ENCODE measurements around the gene RERE. TPM values are rescaled to one million over a fixed set of nuclear protein-coding genes. Genes with fewer than 3 reads are reported as not detected.

The RERE gene
- polyA plus RNA-seq, 3 donors from 2014 or later = 3.8 to 5.9 (median 3.8) TPM

DNA sequence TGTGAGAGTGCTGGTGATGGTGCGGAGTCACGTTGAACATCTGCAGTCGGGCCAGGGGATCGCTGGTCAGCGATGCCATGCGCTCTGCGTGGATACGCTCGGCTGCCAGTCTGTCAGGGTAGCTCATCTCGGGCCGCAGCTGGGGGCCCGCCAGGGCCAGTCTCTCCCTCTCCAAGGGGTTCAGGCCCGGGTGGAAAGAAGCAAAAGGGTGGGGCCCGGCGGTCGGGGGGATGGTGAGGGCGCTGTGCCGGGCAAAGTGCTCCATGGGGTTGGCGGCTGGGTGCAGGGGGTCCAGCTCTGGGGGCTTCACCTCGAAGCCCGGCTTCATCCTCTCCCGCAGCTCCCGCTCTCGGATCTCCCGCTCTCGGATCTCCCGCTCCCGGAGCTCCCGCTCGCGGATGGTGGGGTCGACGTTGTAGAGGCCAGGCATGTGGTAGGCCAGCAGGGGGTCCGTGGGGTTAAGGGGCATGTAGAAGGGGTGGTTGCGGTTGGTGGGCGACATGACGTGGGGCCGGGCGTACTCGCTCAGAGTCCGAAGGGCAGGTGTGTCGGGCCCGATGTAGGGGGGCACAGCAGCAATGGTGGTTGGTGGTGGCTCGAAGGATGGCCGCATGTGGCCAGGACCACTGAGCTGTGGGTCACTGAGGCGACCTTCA, 459.1 kb downstream of the RERE start:
- H3K36me3 Mint-ChIP-seq = peaks cover 5 to 21% (median 8%) of the 10 kb centered on the region in 3 donors
- H3K4me3 Mint-ChIP-seq = no peak overlapping the region
- no peak for DNase-seq
- no peak overlapping the region for H3K27ac Mint-ChIP-seq
- no peaks in the 10 kb centered on the region for H3K4me1 Mint-ChIP-seq
- H3K27me3 Mint-ChIP-seq (ENCODE audit: low read depth in 3 of 3) = peaks cover 0 to 6% (median 4%) of the 10 kb centered on the region in 3 donors
- no peaks in the 10 kb centered on the region for H3K9me3 Mint-ChIP-seq

DNA sequence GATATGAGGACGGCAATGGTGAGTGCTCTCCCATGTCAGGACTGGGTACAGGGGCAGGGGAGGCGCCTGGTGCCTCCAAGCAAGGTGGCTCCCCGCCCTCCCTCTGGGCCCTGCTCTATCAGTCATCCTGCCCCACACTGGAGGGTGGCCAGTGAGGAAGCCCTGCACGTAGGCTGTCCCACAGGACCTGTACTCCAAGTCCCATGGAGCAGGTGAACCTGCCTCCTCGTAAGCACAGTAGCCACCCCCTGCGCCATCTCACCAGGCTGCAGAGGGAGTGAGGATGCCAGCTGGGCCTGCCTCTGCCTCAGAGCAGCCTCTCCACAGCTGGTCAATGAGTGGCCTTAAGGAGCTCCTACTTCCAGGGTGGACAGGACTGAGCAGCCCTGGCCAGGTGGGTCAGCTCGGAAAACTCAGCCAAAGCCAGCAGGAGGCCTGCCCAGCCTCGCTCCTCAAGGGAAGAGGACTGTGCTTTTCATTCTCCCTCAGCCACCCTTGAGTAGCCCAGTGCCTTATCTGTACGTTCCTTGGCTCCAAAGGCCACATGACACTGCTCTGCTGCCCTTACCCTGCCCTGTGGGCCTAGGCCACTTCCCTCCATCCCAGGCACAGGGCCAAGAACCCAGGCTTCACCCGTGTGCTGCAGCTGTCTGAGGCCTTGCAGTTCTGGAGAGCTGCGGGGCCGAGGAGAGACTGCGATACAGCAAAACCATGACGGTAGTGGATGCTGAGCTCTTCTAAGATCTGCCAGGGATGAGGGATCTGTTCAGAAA, 459.9 kb downstream of the RERE start:
- H3K4me1 Mint-ChIP-seq = no peaks in the 10 kb centered on the region
- H3K27me3 Mint-ChIP-seq (ENCODE audit: low read depth in 3 of 3) = peaks cover 0 to 6% (median 4%) of the 10 kb centered on the region in 3 donors
- no peak overlapping the region for H3K27ac Mint-ChIP-seq
- peaks cover 6 to 21% (median 8%) of the 10 kb centered on the region in 3 donors for H3K36me3 Mint-ChIP-seq
- no peak overlapping the region for H3K4me3 Mint-ChIP-seq
- no peaks in the 10 kb centered on the region for H3K9me3 Mint-ChIP-seq
- no peak for DNase-seq

DNA sequence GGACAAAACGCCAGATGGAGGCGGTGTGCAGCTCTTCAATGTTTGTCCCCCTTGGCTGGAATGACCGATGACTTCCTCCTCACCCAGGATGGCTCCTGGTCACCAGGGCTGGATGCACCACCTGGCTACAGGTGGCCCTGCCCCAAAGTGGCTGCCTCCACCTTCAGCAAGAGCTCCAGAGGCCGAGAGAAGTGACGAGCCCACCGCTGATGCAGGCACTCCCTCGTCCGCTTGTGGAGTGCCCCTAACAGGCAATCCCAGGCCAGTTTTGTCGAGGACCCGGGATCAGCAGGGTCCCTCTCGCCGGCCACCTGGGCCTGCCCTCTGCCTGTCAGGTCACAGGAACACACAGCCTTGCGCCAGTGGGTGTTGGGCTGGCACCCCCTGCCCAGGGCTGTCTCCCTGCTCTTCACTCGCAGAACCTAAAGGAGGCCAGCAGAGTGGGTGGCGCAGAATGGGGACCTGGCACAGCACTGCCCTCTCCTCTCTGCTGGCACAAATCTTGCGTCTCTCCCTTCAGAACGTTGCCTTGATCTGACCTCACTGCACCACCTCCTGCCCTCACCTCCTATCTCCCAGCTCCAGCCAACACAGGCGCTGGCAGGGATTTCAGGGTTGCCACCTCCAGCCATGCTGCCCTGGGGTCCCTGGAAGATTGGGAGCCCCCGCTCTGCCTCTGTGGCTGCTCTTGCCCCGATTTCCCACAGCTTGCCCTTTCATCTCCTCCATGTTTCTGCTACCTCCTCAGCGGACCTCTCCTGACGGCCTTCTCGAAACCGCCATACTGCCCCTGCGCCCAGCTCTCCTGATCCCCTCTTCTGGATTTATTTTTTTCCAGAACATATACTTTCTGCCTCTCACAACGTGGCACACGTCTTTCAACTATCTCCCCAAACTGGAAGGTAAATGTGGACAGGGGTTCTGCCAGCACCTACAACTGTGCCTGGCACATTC, 460.9 kb downstream of the RERE start:
- DNase-seq = no peak
- H3K4me1 Mint-ChIP-seq = no peaks in the 10 kb centered on the region
- no peaks in the 10 kb centered on the region for H3K9me3 Mint-ChIP-seq
- no peak overlapping the region for H3K4me3 Mint-ChIP-seq
- H3K27me3 Mint-ChIP-seq (ENCODE audit: low read depth in 3 of 3) = peaks cover 0 to 6% (median 4%) of the 10 kb centered on the region in 3 donors
- H3K27ac Mint-ChIP-seq = peak overlapping the region in 1 of 6 donors; percentile 10
- H3K36me3 Mint-ChIP-seq = peaks cover 3 to 17% (median 8%) of the 10 kb centered on the region in 3 donors

DNA sequence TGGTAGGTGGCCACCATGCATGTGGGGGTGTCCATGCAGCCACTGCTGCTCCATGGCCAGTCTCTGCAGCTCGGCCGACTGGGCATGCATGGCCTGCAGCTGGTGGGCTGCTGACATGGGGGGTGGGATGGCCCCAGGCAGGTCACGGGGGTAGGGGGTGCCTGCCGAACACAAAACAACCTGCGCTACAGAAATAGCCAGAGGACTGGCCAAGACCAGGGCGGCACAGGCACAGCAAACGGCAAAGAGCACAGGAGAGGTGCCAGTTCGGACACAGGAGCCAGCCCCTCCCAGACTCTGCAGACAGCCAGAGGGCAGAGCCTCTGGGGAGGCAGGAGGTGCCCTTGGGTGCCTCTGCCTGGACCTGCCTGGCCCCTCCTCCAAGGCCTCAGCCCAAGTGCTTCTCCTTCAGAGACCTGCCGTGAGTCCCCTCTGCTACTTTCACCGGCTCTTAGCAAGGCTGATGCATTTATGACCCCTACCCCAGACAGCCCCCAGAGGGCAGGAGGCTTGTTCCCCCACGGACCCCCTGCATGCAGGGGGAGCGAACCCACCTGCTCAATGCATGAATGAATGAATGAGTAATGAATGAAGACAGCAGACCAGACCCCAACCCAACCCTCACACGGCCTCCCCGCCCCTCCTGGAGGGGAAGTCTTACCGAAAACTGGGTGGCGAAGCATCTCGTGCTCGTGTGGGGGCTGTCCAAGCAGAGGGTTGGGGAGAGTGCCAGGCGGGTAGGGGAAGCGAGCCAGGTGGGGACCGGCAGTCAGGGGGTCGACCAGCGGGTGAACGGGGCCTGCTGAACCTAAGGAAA, 461.8 kb downstream of the RERE start:
- Mint-ChIP-seq H3K4me1 (no peaks in the 10 kb centered on the region), H3K36me3 (peaks cover 3 to 17% (median 8%) of the 10 kb centered on the region in 3 donors), H3K9me3 (no peaks in the 10 kb centered on the region), H3K27ac (no peak overlapping the region), H3K27me3 (ENCODE audit: low read depth in 3 of 3) (peaks cover 1 to 6% (median 4%) of the 10 kb centered on the region in 3 donors), H3K4me3 (no peak overlapping the region)
- DNase-seq = no peak

DNA sequence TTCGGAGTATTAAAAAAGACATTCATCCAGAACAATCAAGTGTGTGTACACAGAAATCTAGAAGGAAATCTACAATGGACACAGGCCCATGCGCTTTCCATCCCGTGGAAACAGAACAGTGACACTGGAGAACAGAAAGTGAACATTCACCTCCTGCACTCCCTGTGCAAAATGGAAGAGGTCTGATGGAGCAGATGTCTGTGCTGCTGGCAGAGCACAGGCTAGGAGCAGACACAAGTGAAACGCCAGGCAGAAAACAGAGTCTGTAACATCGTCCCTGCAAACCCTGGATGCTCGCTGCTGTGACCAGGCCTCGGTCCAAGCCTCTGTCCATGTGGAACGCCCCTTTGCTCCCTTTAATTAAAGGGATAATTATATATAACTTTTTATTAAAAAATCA, 463.4 kb downstream of the RERE start:
- peaks cover 3 to 17% (median 8%) of the 10 kb centered on the region in 3 donors for H3K36me3 Mint-ChIP-seq
- H3K27ac Mint-ChIP-seq = no peak overlapping the region
- H3K27me3 Mint-ChIP-seq (ENCODE audit: low read depth in 3 of 3) = peaks cover 2 to 5% (median 3%) of the 10 kb centered on the region in 3 donors
- no peak for DNase-seq
- H3K9me3 Mint-ChIP-seq = no peaks in the 10 kb centered on the region
- no peaks in the 10 kb centered on the region for H3K4me1 Mint-ChIP-seq
- H3K4me3 Mint-ChIP-seq = no peak overlapping the region

DNA sequence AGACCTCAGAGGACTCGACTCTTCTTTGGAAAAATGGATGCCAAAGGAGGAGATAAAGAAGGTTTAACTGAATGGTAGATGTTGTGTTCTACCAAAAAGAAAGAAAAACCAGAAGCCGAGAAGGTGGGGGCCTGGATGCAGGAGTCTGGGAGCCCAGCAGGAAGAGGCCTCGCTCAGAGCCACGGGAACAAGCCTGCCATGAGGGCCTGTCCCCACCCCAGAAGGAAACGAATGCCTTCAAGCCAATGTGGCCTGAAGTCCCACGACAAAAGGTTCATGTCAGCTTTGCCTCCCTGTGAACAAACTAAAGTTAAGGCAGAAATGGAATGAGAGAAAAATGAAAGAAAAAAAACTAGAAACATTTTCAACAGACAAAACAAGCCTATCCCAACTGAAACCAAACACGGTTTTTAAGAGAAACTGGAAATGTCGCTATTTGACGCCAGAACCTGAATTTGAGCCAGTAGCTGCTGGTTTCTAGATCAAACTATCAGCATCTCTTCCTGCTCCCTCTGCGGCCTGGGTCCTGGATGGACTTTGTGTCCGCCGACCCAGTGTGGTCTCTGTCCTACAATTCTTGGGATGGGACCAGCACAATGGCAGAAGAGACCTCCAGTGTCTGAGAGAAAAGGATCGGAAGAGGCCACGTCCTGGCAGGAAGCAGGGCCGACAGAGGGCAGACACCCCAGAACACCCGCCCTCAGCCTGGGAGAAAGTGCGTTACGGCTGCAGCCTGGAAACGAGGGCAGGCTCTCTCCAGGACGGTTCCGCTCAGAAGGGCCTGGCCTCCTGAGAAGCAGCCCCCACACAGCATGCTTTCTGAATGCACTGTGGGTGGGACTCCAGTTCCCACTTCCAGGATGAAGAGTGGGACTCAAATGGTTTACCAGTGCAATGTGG, 464.3 kb downstream of the RERE start:
- Mint-ChIP-seq H3K36me3 (peaks cover 3 to 17% (median 8%) of the 10 kb centered on the region in 3 donors), H3K4me1 (peaks cover 0 to 2% of the 10 kb centered on the region in 2 donors), H3K27ac (no peak overlapping the region), H3K27me3 (ENCODE audit: low read depth in 3 of 3) (peaks cover 2 to 5% (median 3%) of the 10 kb centered on the region in 3 donors), H3K4me3 (no peak overlapping the region), H3K9me3 (no peaks in the 10 kb centered on the region)
- no peak for DNase-seq

DNA sequence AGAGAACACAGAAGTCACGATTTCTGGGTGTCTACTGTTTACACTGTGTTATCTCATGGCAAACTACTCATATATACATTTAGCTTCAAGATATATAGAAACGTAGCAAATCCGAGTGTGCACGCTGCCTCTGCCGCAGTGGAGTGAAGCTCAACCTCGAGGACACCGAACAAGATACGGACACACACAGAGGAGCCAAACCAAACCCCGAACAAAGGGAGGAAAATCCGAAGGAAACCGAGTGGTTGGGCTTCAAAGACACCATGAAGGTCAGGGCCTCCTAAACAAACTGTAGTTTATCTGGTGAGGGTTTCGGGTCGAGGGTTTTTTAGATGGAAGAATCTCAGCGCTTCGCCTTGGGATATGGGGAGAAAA, 465.0 kb downstream of the RERE start:
- Mint-ChIP-seq H3K36me3 (peaks cover 3 to 13% (median 8%) of the 10 kb centered on the region in 3 donors), H3K27ac (no peak overlapping the region), H3K4me3 (no peak overlapping the region), H3K9me3 (no peaks in the 10 kb centered on the region), H3K4me1 (peaks cover 0 to 2% of the 10 kb centered on the region in 2 donors), H3K27me3 (ENCODE audit: low read depth in 3 of 3) (peaks cover 2 to 5% (median 3%) of the 10 kb centered on the region in 3 donors)
- DNase-seq = no peak

DNA sequence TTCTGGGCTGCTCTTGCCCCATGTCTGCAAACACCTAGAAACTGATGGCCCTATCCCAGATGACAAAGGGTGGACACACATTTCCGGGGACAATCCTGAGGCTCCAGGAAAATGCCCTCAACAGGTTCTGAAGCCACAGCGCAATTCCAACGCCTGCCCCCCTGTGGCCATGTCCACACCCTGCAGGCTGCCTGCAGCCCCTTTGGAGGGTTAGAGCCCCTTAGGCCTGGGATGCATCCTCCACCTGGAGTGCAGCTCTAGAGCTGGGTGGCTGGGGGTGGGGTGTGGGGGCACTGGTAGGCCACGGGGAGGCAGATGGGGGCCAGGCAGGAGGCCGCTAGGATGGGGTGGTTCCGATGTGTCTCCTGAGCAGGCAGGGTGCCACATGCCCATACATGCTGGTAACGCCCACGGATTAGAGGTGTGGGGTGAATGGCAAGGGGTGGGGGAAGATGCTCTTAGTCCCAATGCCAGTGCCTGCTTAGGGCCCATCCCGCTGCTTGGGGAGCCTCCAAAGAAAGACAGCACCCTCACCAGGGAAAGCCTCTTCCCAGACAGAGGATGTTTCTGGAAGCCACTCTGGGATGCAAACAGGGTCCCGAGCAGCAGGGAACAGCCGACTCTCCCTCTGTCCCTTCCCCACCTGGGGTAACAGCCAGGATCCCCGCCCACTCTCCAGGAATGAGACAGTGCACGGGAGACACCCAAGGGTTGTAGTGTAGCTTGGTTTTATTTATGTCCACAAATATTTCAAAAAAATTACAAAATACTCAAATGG, 465.6 kb downstream of the RERE start:
- no peak overlapping the region for H3K4me3 Mint-ChIP-seq
- peaks cover 3 to 10% (median 6%) of the 10 kb centered on the region in 3 donors for H3K36me3 Mint-ChIP-seq
- peaks cover 2 to 5% (median 3%) of the 10 kb centered on the region in 3 donors for H3K27me3 Mint-ChIP-seq (ENCODE audit: low read depth in 3 of 3)
- H3K27ac Mint-ChIP-seq = no peak overlapping the region
- peaks cover 0 to 2% of the 10 kb centered on the region in 2 donors for H3K4me1 Mint-ChIP-seq
- no peaks in the 10 kb centered on the region for H3K9me3 Mint-ChIP-seq
- DNase-seq = no peak

DNA sequence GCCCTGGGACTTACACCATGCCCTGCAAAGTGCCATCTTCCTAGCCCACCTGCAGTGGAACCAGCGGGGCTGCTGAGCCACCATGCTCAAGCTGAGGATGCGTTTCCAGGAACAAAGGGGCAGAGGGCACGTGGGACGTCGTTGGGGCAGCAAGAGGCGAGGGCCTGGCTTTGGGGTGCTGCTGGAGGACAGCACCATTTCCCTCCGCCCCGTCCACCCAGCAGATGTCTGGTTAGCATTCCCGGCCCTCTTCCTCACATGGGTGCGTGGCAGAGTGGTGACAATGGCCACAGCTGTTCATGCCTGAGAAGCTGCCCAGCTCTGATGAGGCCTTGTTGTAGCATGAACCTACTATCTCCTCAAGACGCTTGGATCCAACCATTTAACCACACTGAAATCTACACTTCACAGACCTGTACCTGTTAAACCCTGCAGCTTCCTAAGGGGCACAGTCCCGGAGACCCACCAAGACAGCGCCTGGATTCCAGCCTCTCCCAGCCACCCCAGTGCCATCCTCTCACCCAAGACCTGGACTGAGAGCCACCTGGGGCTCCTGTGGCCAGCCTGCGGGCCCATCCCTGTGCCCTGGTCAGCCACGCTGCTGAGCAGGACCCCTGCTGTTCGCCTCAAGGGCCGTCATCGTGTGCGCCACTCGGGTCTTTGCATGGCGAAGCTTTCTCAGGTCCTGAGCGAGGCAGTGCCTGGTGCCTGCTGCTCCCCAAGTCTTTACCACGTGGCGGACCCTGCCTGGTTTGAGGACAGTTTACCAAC, 466.3 kb downstream of the RERE start:
- Mint-ChIP-seq H3K27me3 (ENCODE audit: low read depth in 3 of 3) (peaks cover 2 to 5% (median 3%) of the 10 kb centered on the region in 3 donors), H3K4me1 (peaks cover 0 to 2% of the 10 kb centered on the region in 2 donors), H3K9me3 (no peaks in the 10 kb centered on the region), H3K27ac (peak overlapping the region in 1 of 6 donors; percentile 16), H3K4me3 (no peak overlapping the region), H3K36me3 (peaks cover 3 to 8% (median 3%) of the 10 kb centered on the region in 3 donors)
- no peak for DNase-seq

DNA sequence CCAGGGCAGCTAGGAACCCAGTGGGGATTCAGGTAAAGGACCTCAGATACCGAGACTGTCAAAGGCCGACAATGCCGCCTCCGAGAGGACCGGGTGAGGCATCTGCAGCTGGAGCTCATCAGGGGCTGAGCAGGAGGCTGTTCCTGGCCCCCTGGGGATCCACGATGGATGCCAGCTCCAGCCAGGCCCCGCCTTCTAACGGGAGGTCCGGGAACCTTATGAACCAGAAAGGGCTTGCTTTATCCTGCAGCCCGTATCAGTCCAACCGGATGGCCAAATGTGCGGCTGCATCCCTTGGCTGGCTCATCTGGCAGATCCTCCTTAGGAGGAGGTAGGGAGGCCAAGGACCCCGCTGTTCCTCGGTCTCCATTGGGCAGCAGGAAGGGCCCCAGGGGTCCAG, 467.5 kb downstream of the RERE start:
- H3K9me3 Mint-ChIP-seq = no peaks in the 10 kb centered on the region
- H3K4me3 Mint-ChIP-seq = no peak overlapping the region
- no peak for DNase-seq
- H3K27me3 Mint-ChIP-seq (ENCODE audit: low read depth in 3 of 3) = peaks cover 0 to 3% (median 3%) of the 10 kb centered on the region in 3 donors
- no peak overlapping the region for H3K27ac Mint-ChIP-seq
- H3K36me3 Mint-ChIP-seq = peaks cover 3 to 8% (median 3%) of the 10 kb centered on the region in 3 donors
- H3K4me1 Mint-ChIP-seq = peaks cover 0 to 2% of the 10 kb centered on the region in 2 donors

DNA sequence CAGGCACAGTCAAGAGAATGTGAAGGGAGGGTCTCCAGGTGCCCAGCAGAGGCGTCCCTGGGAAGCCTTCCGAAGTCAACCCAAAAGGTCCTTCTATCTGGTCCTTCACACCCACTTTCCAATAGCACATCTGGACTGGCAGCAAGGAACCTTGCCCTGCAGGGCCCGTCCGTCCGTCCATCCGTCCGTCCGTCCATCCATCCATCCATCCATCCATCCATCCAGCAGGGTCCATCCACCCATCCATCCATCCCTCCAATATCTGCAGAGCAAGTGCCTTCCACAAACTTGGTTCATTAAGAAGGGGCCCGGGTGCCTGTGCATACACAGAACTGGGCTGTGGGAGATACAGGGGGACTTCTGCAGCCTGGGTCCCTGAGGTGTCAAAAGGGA, 468.0 kb downstream of the RERE start:
- Mint-ChIP-seq H3K4me3 (no peak overlapping the region), H3K27ac (no peak overlapping the region)

More for the DNA sequence above, 468.0 kb downstream of the RERE start:
- Mint-ChIP-seq H3K27me3 (ENCODE audit: low read depth in 3 of 3) (peaks cover 0 to 3% (median 2%) of the 10 kb centered on the region in 3 donors), H3K9me3 (no peaks in the 10 kb centered on the region), H3K36me3 (peaks cover 3 to 6% (median 3%) of the 10 kb centered on the region in 3 donors), H3K4me1 (peaks cover 0 to 2% of the 10 kb centered on the region in 2 donors)
- no peak for DNase-seq
